Type B pancreatic cell (in vitro differentiated cells): Measurements from ENCODE around the gene PFKFB3. TPM values are rescaled to one million over a fixed set of nuclear protein-coding genes. Genes with fewer than 3 reads are reported as not detected.

Source experiments
- DNase-seq: peaks from one replicate; pipeline ENCODE4 v3.0.0; 2021; ENCODE audit warnings: mixed read lengths; ENCODE audit not compliant: unreplicated experiment; ENCODE audit errors: extremely low spot score
- H3K27ac Mint-ChIP-seq: 2 replicates; pipeline ENCODE4 v1.8.0; 2021; ENCODE audit warnings: mild to moderate bottlenecking, mixed read lengths
- H3K27me3 Mint-ChIP-seq: 2 replicates; pipeline ENCODE4 v1.8.0; 2021; ENCODE audit warnings: mixed read lengths
- H3K36me3 Mint-ChIP-seq: 2 replicates; pipeline ENCODE4 v1.8.0; 2021; ENCODE audit warnings: mixed read lengths
- H3K4me1 Mint-ChIP-seq: one replicate; pipeline ENCODE4 v1.8.0; 2021; ENCODE audit warnings: mixed read lengths; ENCODE audit not compliant: unreplicated experiment
- H3K4me3 Mint-ChIP-seq: 2 replicates; pipeline ENCODE4 v1.8.0; 2021; ENCODE audit warnings: mild to moderate bottlenecking, mixed read lengths
- H3K9me3 Mint-ChIP-seq: 2 replicates; pipeline ENCODE4 v1.8.0; 2021; ENCODE audit warnings: mixed read lengths
- total RNA-seq: library from RNA; stranded (reverse); gene quantifications from 2 replicates; pipeline ENCODE4 v1.2.1, GENCODE V29; 2021; ENCODE audit warnings: low replicate concordance
- TF ChIP-seq, protein P1 (sequence below): fragments of 200-600 bp; sonication (generic); conservative IDR thresholded peaks from 2 replicates; pipeline ENCODE4 v1.5.0; 2021; ENCODE audit warnings: antibody characterized with exemption, mild to moderate bottlenecking

The PFKFB3 gene
- total RNA-seq, 1 donor from 2014 or later: 30.2 TPM

- TF ChIP-seq, protein P1, sequence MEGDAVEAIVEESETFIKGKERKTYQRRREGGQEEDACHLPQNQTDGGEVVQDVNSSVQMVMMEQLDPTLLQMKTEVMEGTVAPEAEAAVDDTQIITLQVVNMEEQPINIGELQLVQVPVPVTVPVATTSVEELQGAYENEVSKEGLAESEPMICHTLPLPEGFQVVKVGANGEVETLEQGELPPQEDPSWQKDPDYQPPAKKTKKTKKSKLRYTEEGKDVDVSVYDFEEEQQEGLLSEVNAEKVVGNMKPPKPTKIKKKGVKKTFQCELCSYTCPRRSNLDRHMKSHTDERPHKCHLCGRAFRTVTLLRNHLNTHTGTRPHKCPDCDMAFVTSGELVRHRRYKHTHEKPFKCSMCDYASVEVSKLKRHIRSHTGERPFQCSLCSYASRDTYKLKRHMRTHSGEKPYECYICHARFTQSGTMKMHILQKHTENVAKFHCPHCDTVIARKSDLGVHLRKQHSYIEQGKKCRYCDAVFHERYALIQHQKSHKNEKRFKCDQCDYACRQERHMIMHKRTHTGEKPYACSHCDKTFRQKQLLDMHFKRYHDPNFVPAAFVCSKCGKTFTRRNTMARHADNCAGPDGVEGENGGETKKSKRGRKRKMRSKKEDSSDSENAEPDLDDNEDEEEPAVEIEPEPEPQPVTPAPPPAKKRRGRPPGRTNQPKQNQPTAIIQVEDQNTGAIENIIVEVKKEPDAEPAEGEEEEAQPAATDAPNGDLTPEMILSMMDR: no peak
- Mint-ChIP-seq H3K4me3 (no peak overlapping the region), H3K9me3 (no peaks in the 10 kb centered on the region), H3K27me3 (no peaks in the 10 kb centered on the region), H3K4me1 (peaks cover 4% of the 10 kb centered on the region), H3K36me3 (peaks cover 11% of the 10 kb centered on the region), H3K27ac (no peak overlapping the region)
- DNase-seq: no peak
Measured at GRCh38 chr10:6231730-6232129, 29.0 kb downstream of the PFKFB3 start.

- no peaks in the 10 kb centered on the region for H3K9me3 Mint-ChIP-seq
- H3K27me3 Mint-ChIP-seq: no peaks in the 10 kb centered on the region
- H3K4me3 Mint-ChIP-seq: no peak overlapping the region
- no peak for DNase-seq
- peaks cover 4% of the 10 kb centered on the region for H3K4me1 Mint-ChIP-seq
- no peak overlapping the region for H3K27ac Mint-ChIP-seq
- TF ChIP-seq, protein P1: no peak
- peaks cover 14% of the 10 kb centered on the region for H3K36me3 Mint-ChIP-seq
Measured at GRCh38 chr10:6232225-6232807, 29.6 kb downstream of the PFKFB3 start.

DNA sequence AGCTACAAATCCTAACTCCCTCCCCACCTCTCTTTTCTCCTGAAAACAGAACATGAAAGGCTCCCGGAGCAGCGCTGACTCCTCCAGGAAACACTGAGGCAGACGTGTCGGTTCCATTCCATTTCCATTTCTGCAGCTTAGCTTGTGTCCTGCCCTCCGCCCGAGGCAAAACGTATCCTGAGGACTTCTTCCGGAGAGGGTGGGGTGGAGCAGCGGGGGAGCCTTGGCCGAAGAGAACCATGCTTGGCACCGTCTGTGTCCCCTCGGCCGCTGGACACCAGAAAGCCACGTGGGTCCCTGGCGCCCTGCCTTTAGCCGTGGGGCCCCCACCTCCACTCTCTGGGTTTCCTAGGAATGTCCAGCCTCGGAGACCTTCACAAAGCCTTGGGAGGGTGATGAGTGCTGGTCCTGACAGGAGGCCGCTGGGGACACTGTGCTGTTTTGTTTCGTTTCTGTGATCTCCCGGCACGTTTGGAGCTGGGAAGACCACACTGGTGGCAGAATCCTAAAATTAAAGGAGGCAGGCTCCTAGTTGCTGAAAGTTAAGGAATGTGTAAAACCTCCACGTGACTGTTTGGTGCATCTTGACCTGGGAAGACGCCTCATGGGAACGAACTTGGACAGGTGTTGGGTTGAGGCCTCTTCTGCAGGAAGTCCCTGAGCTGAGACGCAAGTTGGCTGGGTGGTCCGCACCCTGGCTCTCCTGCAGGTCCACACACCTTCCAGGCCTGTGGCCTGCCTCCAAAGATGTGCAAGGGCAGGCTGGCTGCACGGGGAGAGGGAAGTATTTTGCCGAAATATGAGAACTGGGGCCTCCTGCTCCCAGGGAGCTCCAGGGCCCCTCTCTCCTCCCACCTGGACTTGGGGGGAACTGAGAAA lies 30.4 kb downstream of the PFKFB3 start:
- TF ChIP-seq, protein P1: no peak
- Mint-ChIP-seq H3K4me1 (peaks cover 4% of the 10 kb centered on the region), H3K27me3 (no peaks in the 10 kb centered on the region), H3K36me3 (peaks cover 14% of the 10 kb centered on the region), H3K27ac (no peak overlapping the region), H3K9me3 (no peaks in the 10 kb centered on the region), H3K4me3 (no peak overlapping the region)
- DNase-seq: no peak

DNA sequence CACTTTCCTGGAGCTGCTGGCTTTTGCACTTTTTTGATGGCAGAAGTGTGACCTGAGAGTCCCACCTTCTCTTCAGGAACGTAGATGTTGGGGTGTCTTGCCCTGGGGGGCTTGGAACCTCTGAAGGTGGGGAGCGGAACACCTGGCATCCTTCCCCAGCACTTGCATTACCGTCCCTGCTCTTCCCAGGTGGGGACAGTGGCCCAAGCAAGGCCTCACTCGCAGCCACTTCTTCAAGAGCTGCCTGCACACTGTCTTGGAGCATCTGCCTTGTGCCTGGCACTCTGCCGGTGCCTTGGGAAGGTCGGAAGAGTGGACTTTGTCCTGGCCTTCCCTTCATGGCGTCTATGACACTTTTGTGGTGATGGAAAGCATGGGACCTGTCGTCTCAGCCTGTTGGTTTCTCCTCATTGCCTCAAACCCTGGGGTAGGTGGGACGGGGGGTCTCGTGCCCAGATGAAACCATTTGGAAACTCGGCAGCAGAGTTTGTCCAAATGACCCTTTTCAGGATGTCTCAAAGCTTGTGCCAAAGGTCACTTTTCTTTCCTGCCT lies 31.1 kb downstream of the PFKFB3 start:
- TF ChIP-seq, protein P1: no peak
- no peaks in the 10 kb centered on the region for H3K9me3 Mint-ChIP-seq
- no peak overlapping the region for H3K4me3 Mint-ChIP-seq
- H3K27ac Mint-ChIP-seq: no peak overlapping the region
- no peaks in the 10 kb centered on the region for H3K27me3 Mint-ChIP-seq
- no peak for DNase-seq
- peaks cover 4% of the 10 kb centered on the region for H3K4me1 Mint-ChIP-seq
- peaks cover 16% of the 10 kb centered on the region for H3K36me3 Mint-ChIP-seq

DNA sequence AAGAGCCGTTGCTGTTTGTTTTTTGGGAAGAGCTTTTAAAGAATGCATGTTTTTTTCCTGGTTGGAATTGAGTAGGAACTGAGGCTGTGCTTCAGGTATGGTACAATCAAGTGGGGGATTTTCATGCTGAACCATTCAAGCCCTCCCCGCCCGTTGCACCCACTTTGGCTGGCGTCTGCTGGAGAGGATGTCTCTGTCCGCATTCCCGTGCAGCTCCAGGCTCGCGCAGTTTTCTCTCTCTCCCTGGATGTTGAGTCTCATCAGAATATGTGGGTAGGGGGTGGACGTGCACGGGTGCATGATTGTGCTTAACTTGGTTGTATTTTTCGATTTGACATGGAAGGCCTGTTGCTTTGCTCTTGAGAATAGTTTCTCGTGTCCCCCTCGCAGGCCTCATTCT lies 31.6 kb downstream of the PFKFB3 start:
- peaks cover 19% of the 10 kb centered on the region for H3K36me3 Mint-ChIP-seq
- H3K9me3 Mint-ChIP-seq: no peaks in the 10 kb centered on the region
- H3K27me3 Mint-ChIP-seq: no peaks in the 10 kb centered on the region
- no peak for DNase-seq
- peaks cover 4% of the 10 kb centered on the region for H3K4me1 Mint-ChIP-seq
- TF ChIP-seq, protein P1: no peak
- H3K27ac Mint-ChIP-seq: peak overlapping the region; percentile 16
- H3K4me3 Mint-ChIP-seq: no peak overlapping the region
